HepG2 (cell line): ENCODE data around the gene KIAA0319L. TPM values are rescaled to one million over a fixed set of nuclear protein-coding genes. Genes with fewer than 3 reads are reported as not detected.
"Not testable (repeated sequence)": the region's sequence is repeated elsewhere in the genome, so short reads cannot be mapped to it uniquely, and the experiment has no call there.

Experiments
- ATAC-seq: fragments of 200-7000 bp; cut with Tn5 transposase; 3 replicates; pipeline ENCODE4 v1.9.1; 2020; ENCODE audit warnings: mild to moderate bottlenecking, moderate library complexity
- BruUV-seq: library from RNA; stranded (reverse); fragments of 400-500 nt; replicated peaks from 2 replicates; lab custom pipeline; 2021; lab: Mats Ljungman, UMichigan
- CTCF ChIA-PET: fragments of 300-600 bp; formaldehyde crosslinking; extraction: SDS; loops from one replicate; lab custom pipeline; 2021; ENCODE audit warnings: low total read pairs, inconsistent platforms, low intra/inter-chr PET ratio; lab: Yijun Ruan, JAX
- POLR2A ChIA-PET: fragments of 350-600 bp; sonication (Branson Sonifier 250); formaldehyde crosslinking; loops from one replicate; lab custom pipeline; 2020; ENCODE audit warnings: antibody characterized with exemption, inconsistent platforms; lab: Yijun Ruan, JAX
- DNase-seq: peaks from one replicate; pipeline ENCODE4 v3.0.0-alpha.2; 2015; ENCODE audit warnings: low spot score
- FAIRE-seq: peaks from 3 replicates; lab custom pipeline; 2011; peaks lifted over from hg19 to GRCh38; lab: Jason Lieb, UNC
- H2AFZ ChIP-seq: one replicate; pipeline ENCODE4 v1.6.1; 2011; ENCODE audit warnings: low read length, inconsistent platforms
- H3K27ac ChIP-seq: fragments of 300-600 bp; 3 replicates; pipeline ENCODE4 v1.8.0; 2011; ENCODE audit warnings: mixed run types, mild to moderate bottlenecking, mixed read lengths, low read length, inconsistent platforms; ENCODE audit not compliant: insufficient read depth; ENCODE audit errors: extremely low read length
- H3K27me3 ChIP-seq, 2 experiments: fragments of 200-600 bp in 1 of 2; 2 replicates in 1 of 2; 3 replicates in 1 of 2; pipeline versions ENCODE4 v1.6.0 to v1.8.0; 2011; ENCODE audit warnings: low read length in 2 of 2, mild to moderate bottlenecking in 2 of 2, moderate library complexity in 2 of 2, inconsistent platforms in 1 of 2; ENCODE audit not compliant: insufficient read depth in 2 of 2, control insufficient read depth in 1 of 2
- H3K36me3 ChIP-seq, 2 experiments: fragments of 200-600 bp in 1 of 2; replicated peaks in 1 of 2; 2 replicates in 1 of 2; 3 replicates in 1 of 2; pipeline versions ENCODE4 v1.5.1 to v1.8.0; 2011; ENCODE audit warnings: low read length in 2 of 2, inconsistent platforms in 1 of 2; ENCODE audit not compliant: insufficient read depth in 2 of 2, control insufficient read depth in 1 of 2
- H3K4me1 ChIP-seq: 2 replicates; pipeline ENCODE4 v1.5.1; 2012; ENCODE audit warnings: low read length, inconsistent platforms; ENCODE audit not compliant: insufficient read depth
- H3K4me2 ChIP-seq: 2 replicates; pipeline ENCODE4 v1.6.0; 2011; ENCODE audit warnings: low read depth, low read length, inconsistent platforms
- H3K4me3 ChIP-seq, 3 experiments: fragments of 200-600 bp in 1 of 3; sonication (generic), shearing (Covaris generic) in 1 of 3; replicated peaks in 1 of 3; 2 replicates each; pipeline ENCODE4 v1.5.1; 2011 to 2016; ENCODE audit warnings: low read length in 3 of 3, inconsistent platforms in 2 of 3, low read depth in 2 of 3, mild to moderate bottlenecking in 2 of 3, control low read depth in 1 of 3, mixed read lengths in 1 of 3; ENCODE audit not compliant: insufficient read depth in 1 of 3
- H3K79me2 ChIP-seq: one replicate; pipeline ENCODE4 v1.6.1; 2011; ENCODE audit warnings: low read length, inconsistent platforms; ENCODE audit not compliant: insufficient read depth
- H3K9ac ChIP-seq: 2 replicates; pipeline ENCODE4 v1.6.0; 2011; ENCODE audit warnings: mild to moderate bottlenecking, low read depth, low read length, inconsistent platforms; ENCODE audit not compliant: insufficient read depth
- H3K9me3 ChIP-seq: 2 replicates; pipeline ENCODE4 v1.5.1; 2012; ENCODE audit warnings: mild to moderate bottlenecking, low read length
- H4K20me1 ChIP-seq: 2 replicates; pipeline ENCODE4 v1.6.0; 2011; ENCODE audit warnings: inconsistent platforms, mild to moderate bottlenecking, low read length, moderate library complexity; ENCODE audit not compliant: insufficient read depth
- AKNA ChIP-seq: sonication (generic); formaldehyde crosslinking; IDR thresholded peaks from 2 replicates; pipeline ENCODE4 v1.4.0; 2020; ENCODE audit warnings: missing genetic modification reagents, borderline replicate concordance
- BRCA1 ChIP-seq: sonication (generic); formaldehyde crosslinking; IDR thresholded peaks from 2 replicates; pipeline ENCODE4 v1.4.0; 2020; ENCODE audit warnings: missing genetic modification reagents
- MAF1 ChIP-seq: sonication (generic); formaldehyde crosslinking; IDR thresholded peaks from 2 replicates; pipeline ENCODE4 v1.5.0; 2020; ENCODE audit warnings: missing genetic modification reagents, borderline replicate concordance
- NFYB ChIP-seq: sonication (generic); formaldehyde crosslinking; IDR thresholded peaks from 2 replicates; pipeline ENCODE4 v1.4.0; 2020; ENCODE audit warnings: missing genetic modification reagents
- TBX3 ChIP-seq: fragments of 450-650 bp; IDR thresholded peaks from 2 replicates; pipeline ENCODE4 v1.6.1; 2017; ENCODE audit warnings: antibody characterized with exemption, mild to moderate bottlenecking, inconsistent platforms, borderline replicate concordance
- TCF12 ChIP-seq, 2 experiments: fragments of 450-650 bp in 1 of 2; sonication (generic) in 1 of 2; formaldehyde crosslinking in 1 of 2; IDR thresholded peaks; 2 replicates each; pipeline versions ENCODE4 v1.6.1 to v1.8.0; 2017 to 2022; ENCODE audit warnings: antibody characterized with exemption in 1 of 2, mild to moderate bottlenecking in 1 of 2, missing genetic modification reagents in 1 of 2, moderate library complexity in 1 of 2
- ZC3H4 ChIP-seq: sonication (generic); formaldehyde crosslinking; IDR thresholded peaks from 2 replicates; pipeline ENCODE4 v1.4.0; 2020; ENCODE audit warnings: missing genetic modification reagents, borderline replicate concordance
- ZNF776 ChIP-seq: sonication (generic); formaldehyde crosslinking; IDR thresholded peaks from 2 replicates; pipeline ENCODE4 v1.4.0; 2020; ENCODE audit warnings: mild to moderate bottlenecking, missing genetic modification reagents
- WGBS: methylation state at CpG from one replicate; pipeline ENCODE4 v1.1.6; 2017; ENCODE audit warnings: low lambda C conversion rate; 5-methylcytosine and 5-hydroxymethylcytosine counted together
- in situ Hi-C: cut with HindIII; loops from 2 replicates; pipeline ENCODE4 v1.10.0; 2017; ENCODE audit warnings: low pct_unique_long_range_greater_than_20kb; ENCODE audit not compliant: extremely low pct_ligation_motif_present
- intact Hi-C: fragments of 100-400 bp; cut with micrococcal nuclease; formaldehyde crosslinking; loops from one replicate; pipeline ENCODE4 v1.10.0; 2022; ENCODE audit not compliant: unreplicated experiment
- polyA plus RNA-seq, 8 experiments: library from polyadenylated mRNA; depleted of rRNA in 3 of 8; stranded (reverse) in 7 of 8; unstranded in 1 of 8; fragments of >200 nt; fragmentation: Illumina TruSeq in 4 of 8; extraction: Trizol in 4 of 8; gene quantifications; 2 replicates each; pipeline versions ENCODE4 v1.2.1 to v1.2.3, GENCODE V29; 2011 to 2016; ENCODE audit warnings: low read depth in 4 of 8, missing spikeins in 1 of 8, mixed read lengths in 1 of 8; ENCODE audit not compliant: insufficient read depth in 1 of 8
- total RNA-seq, 5 experiments: library from RNA; depleted of rRNA; stranded (reverse); fragments of >200 nt; fragmentation: Illumina TruSeq; extraction: Trizol; gene quantifications; 2 replicates each; pipeline ENCODE4 v1.2.3, GENCODE V29; 2016; ENCODE audit warnings: low read depth in 1 of 5

The KIAA0319L gene
- total and polyA plus RNA-seq, 2 of the 13 experiments (the other 11 are each of a cell fraction or from before 2014, with no cell fraction given) = 33.4 to 82.6 TPM

GRCh38 chr1:35466120-35466519 is 91.1 kb downstream of the KIAA0319L start (continued):
- TF ChIP-seq TBX3 = no peak
- TF ChIP-seq ZNF776 = no peak
- no peak for TF ChIP-seq ZC3H4 (CRISPR knock-in tag)
- TF ChIP-seq TCF12 (IDR thresholded peaks at IDR 0.05) = no peak
- TF ChIP-seq TCF12 (CRISPR knock-in tag; IDR thresholded peaks at IDR 0.05) = no peak
- TF ChIP-seq MAF1 (CRISPR knock-in tag) = no peak

- H2AFZ ChIP-seq, CTCF ChIA-PET, FAIRE-seq, ATAC-seq, H3K27me3 ChIP-seq, DNase-seq, BruUV-seq, H3K4me3 ChIP-seq, H3K4me2 ChIP-seq, H3K27ac ChIP-seq, H4K20me1 ChIP-seq, POLR2A ChIA-PET, intact Hi-C loops, H3K9ac ChIP-seq, H3K9me3 ChIP-seq, H3K4me1 ChIP-seq, in situ Hi-C loops, H3K79me2 ChIP-seq: not testable (repeated sequence)
- 91% methylated on average over 2 of the region's 2 CpGs for WGBS
- H3K36me3 ChIP-seq = peaks cover 13 to 52% of the 10 kb centered on the region in 2 experiments
These were observed 93.5 kb downstream of the KIAA0319L start for GRCh38 chr1:35463749-35464148.

- ATAC-seq (no peak), DNase-seq (no peak), FAIRE-seq (no peak)
- CTCF ChIA-PET = no interaction called here
- BruUV-seq = no TSS peak
- Histone ChIP-seq H3K36me3 (peaks cover 13 to 50% of the 10 kb centered on the region in 2 experiments), H2AFZ (no peak overlapping the region), H3K27me3 (no peaks in the 10 kb centered on the region), H3K4me1 (no peaks in the 10 kb centered on the region), H3K9ac (no peak overlapping the region), H3K4me2 (no peak overlapping the region), H3K79me2 (no peaks in the 10 kb centered on the region), H3K4me3 (no peak overlapping the region), H4K20me1 (peaks cover 2% of the 10 kb centered on the region; the same call in 1 of the 2 replicates), H3K27ac (no peak overlapping the region), H3K9me3 (no peaks in the 10 kb centered on the region; the same call in 1 of the 2 replicates)
- WGBS = no CpG with 5 or more reads among the region's 2 CpGs
- no peak for TF ChIP-seq BRCA1 (CRISPR knock-in tag)
- TF ChIP-seq NFYB (CRISPR knock-in tag) = no peak
- no peak for TF ChIP-seq AKNA
- intact Hi-C loops (no loop called here), in situ Hi-C loops (no loop called here)
- POLR2A ChIA-PET = no interaction called here
These were observed 94.0 kb downstream of the KIAA0319L start for GRCh38 chr1:35463232-35463631.
